Ovary (tissue), 9 donors: ENCODE measurements around the gene RNLS. TPM values are rescaled to one million over a fixed set of nuclear protein-coding genes. Genes with fewer than 3 reads are reported as not detected.

Source experiments
- DNase-seq, 5 donors: peaks; one replicate each; pipeline ENCODE4 v3.0.0-alpha.2; 2019 to 2020
- H3K27ac ChIP-seq, 2 donors: fragments of 200-600 bp; one replicate each; pipeline versions ENCODE4 v1.5.1 to v1.8.0; 2019 to 2022
- H3K27me3 ChIP-seq: fragments of 200-600 bp; one replicate; pipeline ENCODE4 v1.8.0; 2022
- H3K36me3 ChIP-seq: fragments of 200-600 bp; sonication (generic); one replicate; pipeline ENCODE4 v1.5.1; 2019
- H3K4me1 ChIP-seq: one replicate; pipeline ENCODE4 v1.8.1; 2013; ENCODE audit warnings: mild to moderate bottlenecking, moderate library complexity; ENCODE audit not compliant: insufficient read depth
- H3K4me3 ChIP-seq: fragments of 200-600 bp; sonication (generic); one replicate; pipeline ENCODE4 v1.5.1; 2017
- H3K9me3 ChIP-seq, 2 donors: fragments of 200-600 bp in 1 of 2; sonication (generic) in 1 of 2; one replicate each; pipeline versions ENCODE4 v1.5.1 to v1.8.1; 2013 to 2019; ENCODE audit warnings: mild to moderate bottlenecking in 1 of 2, moderate library complexity in 1 of 2
- CTCF ChIP-seq, 3 donors: fragments of 450-650 bp in 2 of 3; fragments of 200-600 bp in 1 of 3; IDR thresholded peaks; one replicate each; pipeline versions ENCODE4 v1.5.1 to v1.8.0; 2016 to 2022; ENCODE audit warnings: antibody characterized with exemption in 3 of 3, mild to moderate bottlenecking in 1 of 3
- EP300 ChIP-seq: sonication (generic); formaldehyde crosslinking; IDR thresholded peaks from one replicate; pipeline ENCODE4 v1.6.1; 2017; ENCODE audit warnings: antibody characterized with exemption
- POLR2A ChIP-seq: fragments of 450-650 bp; IDR thresholded peaks from one replicate; pipeline ENCODE4 v1.6.1; 2017; ENCODE audit warnings: antibody characterized with exemption, mild to moderate bottlenecking, moderate library complexity
- WGBS, 3 donors: extraction: QIAGEN DNeasy Blood & Tissue Kit in 1 of 3; methylation state at CpG; one replicate each; pipeline versions ENCODE4 v1.1.5 to v1.1.7; 2013 to 2017; 5-methylcytosine and 5-hydroxymethylcytosine counted together
- intact Hi-C, 4 donors: fragments of 100-400 bp; cut with DNase I; formaldehyde crosslinking; loops; one replicate each; pipeline versions ENCODE4 v1.11.0 to v1.15.1; 2022 to 2023
- polyA plus RNA-seq, 2 donors: library from polyadenylated mRNA; stranded (reverse); fragments of 200-250 nt in 1 of 2; fragments of 350-450 nt in 1 of 2; fragmentation: Illumina TruSeq in 1 of 2; extraction: RNeasy Lipid Tissue Mini Kit (QIAGEN cat#74804) in 1 of 2; gene quantifications; one replicate each; pipeline ENCODE4 v1.2.3, GENCODE V29; 2013 to 2014
- total RNA-seq, 7 donors: library from RNA; depleted of rRNA in 2 of 7; stranded (reverse); fragments of >200 nt in 2 of 7; fragmentation: NEBNext Ultra II Directional in 3 of 7; extraction: Animal tissue kit (Norgen Biotek cat#: 25700) in 3 of 7; gene quantifications; one replicate each; pipeline versions ENCODE4 v1.1.0 to v1.2.4, GENCODE V29; 2016 to 2023
- donor health status: DM: no; HTN: no; CAD: no; lungs with moderate emphysema.
- donor health status: DM: no; HTN: no; CAD: no.
- donor health status: Bipolar disorder and iron deficiency.
- donor health status: DM: yes; HTN: yes; CAD: no.
- donor health status: DM: no; HTN: no; CAD: no.
- donor health status: DM: yes; HTN: yes; CAD: no.

RNLS gene
- total and polyA plus RNA-seq, 9 donors = 7.5 to 21.9 (median 11.8) TPM

- H3K4me3 ChIP-seq = no peak overlapping the region
- TF ChIP-seq POLR2A = no peak
- TF ChIP-seq CTCF (IDR thresholded peaks at IDR 0.05) = no peak
- TF ChIP-seq EP300 = no peak
- no peaks in the 10 kb centered on the region for H3K9me3 ChIP-seq
- no peak for DNase-seq
- intact Hi-C loops = no loop called here
- H3K36me3 ChIP-seq = no peaks in the 10 kb centered on the region
- no peaks in the 10 kb centered on the region for H3K4me1 ChIP-seq
- no peak overlapping the region for H3K27ac ChIP-seq
- H3K27me3 ChIP-seq = no peaks in the 10 kb centered on the region
Measured at GRCh38 chr10:88299787-88300186, 283.3 kb downstream of the RNLS start.

GRCh38 chr10:88297103-88297502, 286.0 kb downstream of the RNLS start:
- no peaks in the 10 kb centered on the region for H3K27me3 ChIP-seq
- intact Hi-C loops = no loop called here
- DNase-seq = no peak
- WGBS, 3 donors = 92 to 97% (median 94%) methylated on average over 3 of the region's 3 CpGs
- H3K36me3 ChIP-seq = no peaks in the 10 kb centered on the region
- no peaks in the 10 kb centered on the region for H3K4me1 ChIP-seq
- TF ChIP-seq CTCF (IDR thresholded peaks at IDR 0.05) (no peak), POLR2A (no peak), EP300 (no peak)
- no peak overlapping the region for H3K4me3 ChIP-seq
- H3K9me3 ChIP-seq = no peaks in the 10 kb centered on the region
- no peak overlapping the region for H3K27ac ChIP-seq

GRCh38 chr10:88293651-88294230, 289.4 kb downstream of the RNLS start:
- no peak overlapping the region for H3K4me3 ChIP-seq
- no peak for DNase-seq
- WGBS, 3 donors = 91 to 95% (median 95%) methylated on average over 3 of the region's 3 CpGs
- TF ChIP-seq CTCF (IDR thresholded peaks at IDR 0.05) = no peak
- TF ChIP-seq POLR2A = no peak
- TF ChIP-seq EP300 = no peak
- no peaks in the 10 kb centered on the region for H3K4me1 ChIP-seq
- intact Hi-C loops = no loop called here
- no peaks in the 10 kb centered on the region for H3K9me3 ChIP-seq
- H3K27me3 ChIP-seq = no peaks in the 10 kb centered on the region
- H3K36me3 ChIP-seq = no peaks in the 10 kb centered on the region
- no peak overlapping the region for H3K27ac ChIP-seq

- TF ChIP-seq EP300 (no peak), POLR2A (no peak), CTCF (IDR thresholded peaks at IDR 0.05) (no peak)
- Histone ChIP-seq H3K9me3 (no peaks in the 10 kb centered on the region), H3K27me3 (no peaks in the 10 kb centered on the region), H3K4me1 (no peaks in the 10 kb centered on the region), H3K27ac (no peak overlapping the region), H3K36me3 (no peaks in the 10 kb centered on the region), H3K4me3 (no peak overlapping the region)
- no peak for DNase-seq
- 93 to 98% (median 96%) methylated on average over 1 of the region's 1 CpG for WGBS, 3 donors
- intact Hi-C loops = no loop called here
Measured at GRCh38 chr10:88293073-88293472, 290.0 kb downstream of the RNLS start.

GRCh38 chr10:88292185-88292514, 291.0 kb downstream of the RNLS start:
- no peaks in the 10 kb centered on the region for H3K4me1 ChIP-seq
- H3K9me3 ChIP-seq = no peaks in the 10 kb centered on the region
- intact Hi-C loops = no loop called here
- H3K4me3 ChIP-seq = no peak overlapping the region
- no peak for DNase-seq
- H3K27ac ChIP-seq = no peak overlapping the region
- no peaks in the 10 kb centered on the region for H3K27me3 ChIP-seq
- no peak for TF ChIP-seq POLR2A
- TF ChIP-seq CTCF (IDR thresholded peaks at IDR 0.05) = no peak
- no peak for TF ChIP-seq EP300
- H3K36me3 ChIP-seq = no peaks in the 10 kb centered on the region
